NCI-H69 (cell line): Measurements from ENCODE around the gene BBS2.
"Not testable (repeated sequence)": the region's sequence is repeated elsewhere in the genome, so short reads cannot be mapped to it uniquely, and the experiment has no call there.

Experiments used
- DNase-seq: peaks from one replicate; lab custom pipeline; 2025; lab: John Stamatoyannopoulos, UW

BBS2 gene

DNA sequence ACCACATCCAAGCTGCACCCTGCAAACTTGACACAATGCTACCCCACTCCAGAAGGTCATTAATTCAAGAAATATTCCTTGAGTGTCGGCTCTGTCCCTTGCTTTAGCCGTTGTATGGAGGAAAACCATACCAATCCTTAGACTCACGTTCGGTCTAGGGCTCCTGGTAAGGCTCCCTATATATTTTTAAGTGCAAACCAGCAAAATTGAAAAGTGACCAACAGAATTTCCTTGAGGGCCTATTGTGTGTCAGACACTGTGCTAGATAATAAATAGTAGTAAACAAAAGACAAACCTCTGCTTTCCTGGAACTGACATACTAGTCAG, 390 bp upstream of the BBS2 start:
- DNase-seq, result no peak

DNA sequence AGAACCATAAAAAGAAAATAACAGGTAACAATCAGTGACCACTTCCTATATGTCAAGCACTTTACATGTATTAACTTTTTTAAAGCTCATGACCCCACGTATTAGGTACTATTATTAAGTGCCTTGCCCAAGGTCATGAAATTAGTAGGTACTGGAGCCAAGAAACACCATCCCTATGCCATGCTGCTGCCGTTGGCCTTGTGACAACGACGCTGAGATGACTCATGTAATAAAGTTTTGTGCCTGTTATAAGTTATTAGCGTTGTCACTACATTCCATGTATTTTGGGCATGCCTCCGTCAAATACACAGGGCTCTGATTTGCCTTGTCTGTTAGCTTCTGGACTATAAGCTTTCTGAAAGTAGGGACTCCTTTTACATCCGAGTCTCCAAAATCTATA, 1.4 kb downstream of the BBS2 start:
- DNase-seq, result no peak

DNA sequence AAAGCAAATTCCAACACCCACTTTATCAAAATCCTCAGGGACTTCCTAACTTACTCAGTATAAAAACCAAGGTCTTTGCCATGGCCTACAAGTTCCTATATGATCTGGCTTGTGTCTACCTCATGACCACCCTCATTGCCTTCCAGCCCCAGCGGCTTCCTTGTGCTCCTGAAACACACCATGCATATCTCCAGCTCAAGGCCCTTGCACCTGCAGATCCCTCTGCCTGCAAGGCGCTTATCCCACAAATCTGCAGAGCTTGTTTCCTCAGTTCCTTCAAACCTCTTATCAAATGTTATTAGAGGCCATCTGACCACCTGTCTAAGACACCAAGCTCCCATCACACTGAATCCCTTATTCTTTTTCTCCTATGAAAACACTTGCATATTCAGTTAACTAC, 2.6 kb downstream of the BBS2 start:
- DNase-seq, result peak; percentile 1

DNA sequence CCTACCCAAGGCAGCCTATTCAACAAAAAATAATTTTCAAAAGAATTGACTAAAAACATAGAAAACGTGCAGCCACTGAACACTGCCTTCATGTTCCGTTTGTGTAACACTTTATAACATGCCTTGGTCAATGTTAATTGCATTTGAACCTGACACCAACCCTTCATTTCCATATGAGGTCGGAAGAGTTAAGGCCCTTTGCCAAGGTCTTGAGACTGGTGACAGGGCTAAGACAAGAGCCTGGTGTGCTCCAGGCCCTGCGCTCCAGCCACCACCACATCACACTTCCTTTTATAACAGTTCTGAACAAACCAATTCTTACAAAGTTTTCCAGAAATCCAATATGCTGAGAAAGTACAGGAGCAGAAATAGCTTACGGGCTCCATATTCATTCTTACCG, 4.2 kb downstream of the BBS2 start:
- no peak for DNase-seq

DNA sequence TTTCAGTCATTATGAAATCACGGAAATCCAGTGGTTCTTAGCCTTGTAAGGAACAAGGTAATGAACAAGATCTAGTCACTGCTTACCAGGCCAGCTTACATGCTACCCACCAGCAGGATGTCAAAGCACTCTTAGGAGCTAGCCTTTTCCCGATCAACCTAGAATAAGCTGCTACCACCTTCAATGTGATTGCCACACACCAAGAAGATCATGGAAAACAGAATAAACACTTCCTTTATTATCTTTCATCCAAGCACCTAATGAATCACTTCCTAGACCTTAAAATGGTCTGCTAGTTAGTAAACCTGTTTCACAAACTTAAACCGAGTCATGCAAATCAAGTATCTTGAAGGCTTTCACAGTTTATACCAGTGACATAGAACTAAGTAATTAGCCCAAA, 5.0 kb downstream of the BBS2 start:
- DNase-seq, result no peak

DNA sequence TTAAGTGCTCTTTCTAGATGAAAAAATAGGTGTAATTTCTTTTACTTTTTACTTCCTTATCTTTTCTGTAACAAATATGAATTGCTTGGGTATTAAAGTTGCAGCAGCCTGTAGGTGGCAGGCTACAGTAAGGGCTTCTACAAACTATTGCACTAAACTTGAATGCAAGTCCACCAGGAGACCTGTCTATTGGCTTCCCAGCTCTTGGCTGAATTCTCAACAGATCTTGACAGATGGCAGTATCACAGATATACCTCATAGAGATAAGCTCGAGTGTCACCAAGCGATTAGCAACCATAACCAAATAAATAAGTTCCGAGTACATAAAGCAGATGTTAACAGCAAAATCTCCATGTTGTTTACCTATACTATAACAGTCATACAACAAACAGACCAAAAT, 5.9 kb downstream of the BBS2 start:
- peak; percentile 50 for DNase-seq

DNA sequence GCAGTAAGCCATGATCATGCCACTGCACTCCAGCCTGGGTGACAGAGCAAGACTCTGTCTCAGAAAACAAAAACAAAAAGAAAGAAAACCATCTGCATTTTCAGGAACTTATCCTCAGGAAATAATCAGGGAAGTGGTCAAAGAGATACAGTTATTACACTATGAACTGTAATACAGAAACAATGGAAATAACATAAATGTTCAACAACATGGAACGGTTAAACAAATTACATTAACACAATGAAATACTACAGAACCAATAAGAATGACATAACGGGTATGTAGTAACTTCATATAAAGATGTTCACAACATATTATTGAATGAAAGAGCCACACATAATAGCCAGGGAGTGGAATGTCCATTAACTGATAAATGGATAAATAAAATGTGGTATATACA, 6.7 kb downstream of the BBS2 start:
- no peak for DNase-seq

DNA sequence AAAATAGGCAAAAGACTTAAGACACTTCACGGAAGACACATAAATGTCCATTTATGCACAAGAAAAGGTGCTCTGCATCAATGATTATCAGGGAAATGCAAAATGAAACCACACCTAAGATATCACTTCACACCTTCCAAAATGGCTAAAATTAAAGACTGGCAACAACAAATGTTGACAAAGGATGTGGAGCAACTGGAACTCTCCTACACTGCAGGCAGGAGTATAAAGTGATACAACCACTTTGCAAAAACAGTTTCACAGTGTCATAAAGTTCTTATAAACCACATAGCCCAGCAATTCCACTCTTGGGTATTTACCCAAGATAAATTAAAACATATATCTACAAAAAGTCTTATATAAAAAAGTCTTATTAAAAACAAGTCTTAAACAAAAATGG, 7.8 kb downstream of the BBS2 start:
- DNase-seq, result no peak

DNA sequence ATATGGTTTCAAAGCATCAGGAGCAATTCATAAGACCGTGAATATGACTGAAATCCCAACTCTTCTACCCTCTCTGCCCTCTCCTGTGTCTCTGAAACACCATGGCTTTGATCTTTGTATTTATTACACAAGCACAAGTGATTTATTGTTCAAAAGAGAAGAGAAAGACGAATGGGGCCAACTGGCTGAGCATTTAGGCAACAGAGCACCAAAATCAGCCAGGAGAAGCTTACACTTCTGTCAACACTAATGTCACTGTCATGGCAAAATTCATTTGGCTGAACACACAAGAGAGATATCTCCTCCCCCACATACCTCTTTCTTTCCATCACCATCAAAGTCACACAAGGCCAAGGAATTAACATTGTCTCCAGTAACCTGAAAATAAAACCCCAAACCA, 9.3 kb downstream of the BBS2 start:
- DNase-seq, result no peak

DNA sequence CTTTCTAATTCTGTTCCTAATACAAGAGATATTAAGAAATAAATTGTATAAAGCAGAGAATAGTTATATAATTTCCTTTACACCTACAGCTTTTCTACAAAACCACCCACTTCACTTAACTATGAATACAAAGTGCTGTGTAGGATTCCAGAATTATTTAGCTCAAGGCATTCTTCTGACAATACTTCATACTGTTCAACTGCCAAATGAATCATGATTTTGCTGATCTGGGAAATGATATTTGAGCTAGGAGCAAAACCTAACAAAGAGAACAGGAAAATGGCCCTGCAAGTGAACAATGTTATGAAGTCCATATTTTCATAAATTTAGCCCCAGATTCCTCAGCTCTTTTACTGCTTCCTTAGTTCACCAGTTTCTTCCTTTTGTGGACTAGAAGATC, 12.9 kb downstream of the BBS2 start:
- no peak for DNase-seq

DNA sequence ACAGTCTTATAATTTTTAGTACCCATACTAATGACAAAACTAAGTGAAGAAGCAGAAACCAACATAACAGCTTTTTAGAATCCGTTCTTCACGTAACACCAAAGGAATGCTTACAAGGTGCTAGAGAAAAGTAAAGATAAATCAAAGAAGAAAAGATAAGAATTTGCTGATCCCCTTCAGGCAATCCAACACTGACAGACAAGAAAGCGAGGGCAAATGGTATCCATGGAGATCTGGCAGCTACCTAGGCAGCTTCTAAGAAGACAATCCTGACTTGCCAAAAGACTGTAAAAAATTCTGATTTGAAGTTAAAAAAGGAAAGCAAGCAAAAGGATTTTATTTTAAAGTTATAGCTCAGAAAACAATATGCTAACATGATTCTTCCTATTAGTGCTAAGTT, 14.6 kb downstream of the BBS2 start:
- DNase-seq, result no peak

DNA sequence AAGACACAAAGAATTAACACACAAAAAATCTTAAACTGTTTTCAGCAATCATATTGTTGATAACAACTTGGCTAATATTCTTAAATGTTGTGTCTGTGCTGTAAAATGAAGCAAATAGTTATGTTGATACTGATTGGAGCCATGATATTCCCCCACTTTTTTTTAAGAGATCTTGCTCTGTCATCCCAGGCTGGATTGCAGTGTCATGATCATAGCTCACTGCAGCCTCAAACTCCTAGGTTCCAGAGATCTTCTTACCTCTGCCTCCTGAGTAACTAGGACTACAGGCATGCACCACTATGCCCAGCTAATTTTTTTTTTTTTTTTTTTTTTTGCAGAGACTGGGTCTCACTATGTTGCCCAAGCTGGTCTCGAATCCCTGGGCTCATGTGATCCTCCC, 26.0 kb downstream of the BBS2 start:
- DNase-seq, result no peak

DNA sequence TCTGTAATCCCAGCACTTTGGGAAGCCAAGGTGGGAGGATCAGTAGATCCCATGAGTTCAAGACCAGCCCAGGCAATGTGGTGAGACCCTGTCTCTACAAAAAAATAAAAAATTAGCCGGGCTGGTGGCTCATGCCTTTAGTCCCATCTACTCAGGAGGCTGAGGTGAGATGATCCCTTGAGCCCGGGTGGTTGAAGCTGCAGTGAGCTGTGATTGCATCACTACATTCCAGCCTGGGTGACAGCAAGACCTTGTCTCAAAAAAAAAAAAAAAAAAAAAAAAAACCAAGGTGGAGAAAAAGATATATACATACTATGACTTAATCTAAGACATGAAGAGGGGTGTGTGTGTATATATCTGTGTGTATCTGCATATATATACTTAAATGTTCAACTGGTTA, 26.7 kb downstream of the BBS2 start:
- no peak for DNase-seq

DNA sequence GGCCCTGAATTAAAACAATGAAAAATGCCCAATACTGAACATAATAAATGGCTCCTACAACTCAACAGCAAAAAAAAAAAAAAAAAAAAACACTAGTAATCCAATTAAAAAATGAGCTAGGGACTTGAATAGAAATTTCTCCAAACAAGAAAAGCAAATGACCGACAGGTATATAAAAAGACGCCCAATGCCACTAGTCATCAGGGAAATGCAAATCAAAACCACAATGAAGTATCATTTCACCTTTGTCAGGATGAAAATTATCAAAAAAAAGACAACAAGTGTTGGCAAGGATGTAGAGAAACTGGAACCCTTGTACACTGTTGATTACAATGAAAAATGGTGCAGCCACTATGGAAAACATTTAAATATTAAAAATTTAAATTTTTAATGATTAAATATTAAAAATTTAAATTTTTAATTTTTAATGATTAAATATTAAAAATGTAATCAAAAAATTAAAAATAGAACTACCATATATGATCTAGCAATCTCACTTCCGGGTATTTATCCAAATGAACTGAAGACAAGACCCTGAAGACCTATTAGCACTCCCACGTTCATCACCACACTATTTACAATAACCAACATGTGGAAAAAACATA, 28.1 kb downstream of the BBS2 start:
- DNase-seq, result no peak

DNA sequence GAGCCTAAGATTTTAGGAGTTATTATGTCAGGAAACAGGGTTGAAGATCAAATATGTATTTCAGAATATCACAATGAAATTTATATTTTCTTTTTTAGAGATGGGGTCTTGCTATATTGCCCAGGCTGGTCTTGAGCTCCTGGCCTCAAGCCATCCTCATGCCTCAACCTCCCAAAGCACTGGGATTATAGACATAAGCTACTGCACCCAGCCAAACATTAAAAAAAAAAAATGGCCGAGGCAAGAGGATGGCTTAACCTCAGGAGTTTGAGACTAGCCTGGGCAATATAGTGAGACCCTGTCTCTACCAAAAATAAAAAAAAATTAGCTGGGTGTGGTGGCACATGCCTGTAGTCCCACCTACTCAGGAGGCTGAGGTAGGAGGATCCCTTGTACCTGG, 31.0 kb downstream of the BBS2 start:
- DNase-seq, result not testable (repeated sequence)

DNA sequence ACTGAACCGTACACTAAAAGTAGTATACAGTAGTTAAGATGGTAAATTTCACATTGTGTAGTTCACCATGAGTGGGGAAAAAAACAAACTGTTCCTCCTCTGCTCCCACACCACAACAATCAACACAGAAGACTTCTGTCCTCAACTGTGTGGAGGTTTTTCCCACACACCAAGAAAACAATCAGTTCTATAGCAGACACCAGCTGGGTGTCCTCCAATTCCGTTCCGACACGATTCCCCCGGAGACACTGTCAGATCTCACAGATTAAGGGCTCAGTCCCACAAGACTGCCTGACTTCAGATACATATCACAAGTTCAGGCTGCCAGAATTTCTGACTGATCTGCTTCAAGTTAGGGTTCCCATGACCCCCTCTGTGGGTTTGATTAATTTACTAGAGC, 31.8 kb downstream of the BBS2 start:
- DNase-seq, result no peak

DNA sequence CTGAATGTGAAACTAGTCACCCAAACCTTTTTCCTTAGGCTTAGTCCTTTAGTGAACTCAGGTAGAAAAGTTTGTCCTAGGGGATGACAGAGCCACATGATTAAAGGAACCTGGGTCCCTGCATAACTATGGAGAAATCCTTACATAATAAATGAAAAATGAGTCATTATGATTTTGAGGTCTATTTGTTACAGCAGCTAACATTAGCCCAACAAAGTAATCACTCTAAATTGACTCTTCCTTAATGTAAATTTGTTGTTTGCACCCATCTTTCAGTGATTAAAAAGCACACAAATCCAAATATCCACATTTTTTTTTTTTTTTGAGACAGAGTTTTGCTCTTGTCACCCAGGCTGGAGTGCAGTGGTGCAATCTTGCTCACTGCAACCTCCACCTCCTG, 36.4 kb downstream of the BBS2 start:
- DNase-seq, result no peak

DNA sequence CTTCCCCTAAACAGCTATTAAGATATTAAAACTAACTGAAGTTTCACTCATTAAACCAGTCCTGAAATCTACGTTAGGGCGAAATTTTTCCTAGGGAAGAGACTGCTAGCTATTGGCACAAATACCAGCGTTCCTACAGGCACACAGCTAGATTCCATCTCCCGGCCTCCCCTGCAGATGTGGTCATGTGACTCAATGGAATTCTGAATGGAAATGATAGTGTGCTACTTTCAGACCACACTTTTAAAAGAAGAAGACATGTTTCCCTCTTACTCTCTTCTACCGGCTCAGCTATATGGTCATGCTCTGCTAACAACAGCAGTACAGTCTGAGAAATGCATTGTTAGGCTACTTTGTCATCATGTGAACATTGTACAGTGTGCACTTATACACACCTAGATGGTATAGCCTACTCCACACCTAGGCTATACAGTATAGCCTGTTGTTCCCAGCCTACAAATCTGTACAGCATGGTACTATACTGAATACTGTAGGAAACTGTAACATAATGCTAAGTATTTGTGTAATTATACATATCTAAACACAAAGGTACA, 37.1 kb downstream of the BBS2 start:
- no peak for DNase-seq

DNA sequence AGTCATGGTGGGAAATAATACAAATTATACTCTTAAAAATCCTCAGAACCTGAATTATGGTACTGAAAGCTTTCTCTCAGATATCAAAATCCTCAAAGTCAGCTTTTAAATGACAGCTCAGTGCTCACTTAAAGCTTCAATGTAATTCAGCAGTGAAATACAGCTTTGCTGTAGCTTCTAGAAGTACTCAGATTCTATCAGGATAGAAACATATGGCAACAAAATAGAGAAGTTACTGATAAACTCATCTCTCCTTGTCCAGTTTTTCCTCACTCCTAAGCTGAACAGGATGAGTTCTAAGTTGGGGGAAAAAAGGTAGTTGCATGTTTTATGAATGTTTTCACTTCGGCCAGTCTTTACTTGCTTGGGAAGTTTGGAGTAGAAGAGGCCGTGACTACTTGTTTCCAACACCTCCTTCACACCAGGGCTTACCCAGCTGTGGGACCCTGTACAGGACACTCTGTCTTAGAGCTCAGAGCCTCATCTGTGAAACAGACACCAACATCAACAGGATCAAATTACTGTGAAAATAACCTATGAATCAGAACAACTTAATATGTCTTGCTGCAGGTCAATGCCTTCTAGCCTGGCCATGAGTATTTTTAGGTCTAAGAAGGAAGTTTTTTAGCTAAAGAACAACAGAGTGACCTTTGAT, 38.2 kb downstream of the BBS2 start:
- no peak for DNase-seq

DNA sequence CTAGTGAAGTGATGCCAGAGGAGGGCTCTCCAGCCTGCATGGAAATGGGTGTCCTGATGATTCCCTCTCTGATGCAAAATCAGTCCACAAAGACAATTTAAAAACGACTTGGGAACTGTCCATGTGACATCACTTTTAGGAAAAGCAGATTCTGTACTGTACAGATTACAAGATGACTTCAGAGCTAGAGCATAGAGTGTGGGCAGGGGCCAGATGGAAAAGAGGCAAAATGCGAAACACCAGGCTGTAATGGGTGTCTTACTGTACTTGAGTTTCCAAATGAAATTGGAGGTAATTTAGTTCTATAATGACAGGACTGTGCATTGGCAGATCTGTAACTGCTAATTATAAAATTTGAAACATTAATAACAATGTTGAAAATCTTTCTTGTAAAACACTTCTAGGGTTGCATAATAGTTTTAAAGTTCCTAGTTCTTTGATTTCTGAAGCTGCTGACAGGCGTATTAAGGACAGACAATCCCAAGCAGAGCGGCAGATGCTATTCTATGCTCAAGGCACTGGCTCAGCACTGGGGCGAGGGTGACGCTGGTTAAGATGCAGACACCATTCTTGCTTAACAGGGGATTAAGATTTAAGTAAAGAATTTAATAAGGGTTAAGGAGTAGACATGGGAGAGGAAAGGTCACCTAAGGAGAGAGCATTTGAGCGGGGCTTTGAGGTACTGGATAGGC, 38.9 kb downstream of the BBS2 start:
- DNase-seq, result no peak

DNA sequence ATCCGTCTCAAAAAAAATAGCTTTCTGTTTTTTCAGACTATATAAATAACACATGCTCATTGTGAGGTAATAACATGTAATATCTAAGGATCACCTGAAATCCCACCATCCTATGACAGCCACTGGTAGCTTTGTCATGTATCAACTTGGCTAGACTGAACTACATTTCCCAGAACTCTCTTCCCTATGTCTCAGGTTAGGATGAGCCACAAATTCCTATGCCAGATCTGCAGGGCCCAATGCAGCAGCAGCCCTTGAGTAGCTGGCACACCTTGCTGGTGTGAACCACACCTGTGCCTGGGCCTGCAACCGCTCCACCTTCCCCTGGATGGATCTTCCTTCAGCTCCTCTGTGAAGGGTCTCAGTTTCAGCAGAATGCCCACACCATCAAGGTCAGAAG, 40.4 kb downstream of the BBS2 start:
- DNase-seq, result no peak

DNA sequence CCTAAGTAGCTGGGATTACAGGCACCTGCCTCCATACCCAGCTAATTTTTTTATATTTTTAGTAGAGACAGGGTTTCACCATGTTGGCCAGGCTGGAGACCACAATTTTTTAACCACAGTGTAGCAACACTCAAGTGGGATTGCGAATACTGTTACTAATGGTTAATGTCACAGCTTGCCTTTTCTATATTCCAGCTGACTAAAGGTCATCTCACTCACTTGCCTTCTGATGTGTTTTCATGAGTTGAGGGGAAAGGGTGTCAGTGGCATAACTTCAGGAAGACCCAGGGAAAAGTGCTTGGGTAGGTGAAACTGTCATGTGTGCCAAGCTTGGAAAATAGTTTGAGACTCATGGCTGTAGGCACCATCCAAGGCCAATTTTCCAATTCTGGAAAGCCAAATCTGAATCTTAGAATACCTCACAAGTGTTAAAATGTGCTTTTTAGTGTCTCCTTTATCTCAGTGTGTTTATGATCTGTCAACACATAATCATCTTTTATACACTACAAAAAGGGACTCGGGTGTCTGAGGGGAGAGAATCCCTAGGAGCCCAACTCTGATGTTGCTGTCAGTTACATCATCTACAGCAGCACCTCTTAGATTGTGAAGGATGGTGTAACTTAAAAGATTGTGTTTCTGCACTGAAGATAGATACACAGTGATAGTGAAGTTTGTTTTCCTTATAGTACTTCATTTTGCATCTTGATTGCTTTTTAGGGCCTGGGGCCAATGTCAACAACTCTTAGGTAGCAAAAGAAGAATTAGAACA, 41.4 kb downstream of the BBS2 start:
- DNase-seq, result no peak
